Measurements from ENCODE around the gene TRIM49D1.
"Not testable (repeated sequence)": the region's sequence is repeated elsewhere in the genome, so short reads cannot be mapped to it uniquely, and the experiment has no call there.

The TRIM49D1 gene

DNA sequence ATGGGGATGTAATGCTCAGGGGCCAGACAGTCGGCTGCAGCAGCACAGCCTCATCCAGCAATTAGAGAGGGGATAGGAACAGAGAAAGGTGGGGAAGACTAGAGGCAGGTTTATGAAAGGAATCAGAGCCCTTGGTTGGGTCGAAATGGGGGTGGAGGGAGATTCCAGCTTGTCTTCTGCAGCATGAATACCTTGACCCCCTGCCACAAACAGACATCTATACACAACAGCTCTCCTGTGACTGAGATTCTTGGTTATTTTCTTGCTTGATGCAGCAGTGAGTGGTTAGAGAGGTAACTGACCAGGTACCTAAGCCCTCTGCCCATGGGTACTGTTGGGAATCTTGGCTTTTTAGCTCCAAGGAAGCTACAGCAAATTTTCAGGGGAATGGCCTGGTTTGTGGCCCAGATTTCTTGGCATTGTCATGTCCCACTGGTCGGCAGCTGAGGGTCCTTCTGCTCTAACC lies at the start of gene TRIM49D1:
TRIM49D1 (minus strand) TSS at position 51 of the 466 bp plus-strand sequence. CDS start 4,535 bp downstream, outside the sequence.
- DNase-seq, result no peak

DNA sequence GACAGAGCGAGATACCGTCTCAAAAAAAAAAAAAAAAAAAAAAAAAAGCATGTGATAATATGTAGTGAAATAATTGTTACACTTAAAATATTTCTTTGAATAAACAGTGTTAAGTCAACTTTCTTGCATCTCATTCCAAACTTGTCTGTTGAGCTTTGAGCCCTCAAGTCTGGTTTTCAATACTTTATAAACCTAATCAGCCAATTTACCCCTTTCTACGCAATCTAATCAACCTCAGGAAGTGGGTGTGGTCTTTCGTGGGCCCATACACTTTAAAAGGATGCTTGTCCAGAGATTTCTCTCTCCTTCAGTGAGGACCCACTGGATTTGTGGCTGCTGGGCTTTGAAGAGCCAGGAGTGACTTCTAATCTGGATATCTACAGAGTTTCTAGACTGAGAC lies 43.7 kb upstream of the TRIM49D1 start, which contains the start of gene TRIM64:
TRIM64 (plus strand) TSS at position 301 of the 400 bp plus-strand sequence. CDS start 2,467 bp downstream, outside the sequence.
- DNase-seq, result not testable (repeated sequence)

DNA sequence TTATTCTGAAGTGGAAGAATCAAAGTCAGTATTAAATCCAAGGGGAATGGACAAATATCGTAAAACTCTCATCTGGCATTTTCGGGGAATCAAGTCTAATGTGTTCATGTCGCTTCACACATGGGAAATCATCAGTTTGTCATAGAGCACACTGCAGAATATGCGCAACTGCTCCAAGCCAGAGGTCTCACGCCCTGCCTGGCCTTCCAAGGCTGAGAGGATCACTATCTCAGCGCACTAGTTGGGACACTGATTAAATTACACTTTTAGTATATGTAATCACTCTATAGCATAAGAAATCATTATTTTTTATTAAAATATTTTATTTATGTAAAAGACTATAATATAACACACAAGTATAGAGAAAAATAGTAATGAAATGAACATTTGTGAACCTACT lies 38.8 kb upstream of the TRIM49D1 start:
- not testable (repeated sequence) for DNase-seq

GRCh38 chr11:89923764-89924163 lies 1.7 kb upstream of the TRIM49D1 start, which contains the start of gene TRIM49D2:
Gene TRIM49D2 (plus strand): TSS chr11:89924064. CDS start chr11:89926762, 2,698 bp downstream.
- DNase-seq, result not testable (repeated sequence)

- not testable (repeated sequence) for DNase-seq
Measured at GRCh38 chr11:89900809-89901208, 21.2 kb downstream of the TRIM49D1 start.

- DNase-seq, result not testable (repeated sequence)
Measured at GRCh38 chr11:89893245-89893644, 28.8 kb downstream of the TRIM49D1 start.

- not testable (repeated sequence) for DNase-seq
Measured at GRCh38 chr11:89877511-89877910, 44.5 kb downstream of the TRIM49D1 start.

DNA sequence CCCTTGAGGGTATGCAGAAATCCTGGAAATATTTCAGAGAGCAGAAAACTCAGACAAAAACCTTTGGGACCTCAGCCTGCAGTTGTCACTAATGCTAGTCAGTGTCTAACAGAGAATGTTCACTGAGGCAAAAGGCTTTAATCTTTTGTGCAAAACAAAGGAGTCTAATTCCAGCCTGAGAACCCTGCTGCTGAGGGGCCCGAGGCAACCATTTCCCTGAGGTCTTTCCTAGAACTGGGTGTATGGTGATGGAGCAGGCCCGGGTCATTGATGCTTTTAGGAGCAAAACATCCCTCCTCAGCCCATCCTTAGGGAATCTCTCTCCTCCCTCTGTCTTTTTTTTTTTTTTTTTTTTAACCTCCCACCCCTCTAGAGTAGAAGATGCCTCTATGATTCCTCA lies 49.5 kb downstream of the TRIM49D1 start:
- not testable (repeated sequence) for DNase-seq

DNA sequence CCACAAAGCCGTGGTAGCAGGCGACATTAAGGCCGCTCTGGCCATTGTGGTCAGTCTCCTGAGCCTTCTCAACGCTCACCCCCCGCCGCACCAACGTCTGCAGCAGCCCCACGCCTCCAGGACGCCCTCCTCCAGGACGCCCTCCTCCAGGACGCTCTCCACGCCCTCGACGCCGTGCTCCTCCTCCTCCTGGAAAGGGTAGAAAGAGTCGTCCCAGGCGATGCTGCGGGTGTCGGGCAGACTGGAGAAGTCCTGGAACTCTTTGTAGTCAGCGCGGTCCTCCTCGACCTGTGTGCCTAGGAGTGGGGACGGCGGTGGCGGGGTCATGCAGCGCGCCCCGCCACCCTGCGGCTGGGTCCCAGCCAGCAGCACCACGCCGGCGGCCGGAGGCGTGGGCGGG lies 56.8 kb downstream of the TRIM49D1 start:
- not testable (repeated sequence) for DNase-seq

DNA sequence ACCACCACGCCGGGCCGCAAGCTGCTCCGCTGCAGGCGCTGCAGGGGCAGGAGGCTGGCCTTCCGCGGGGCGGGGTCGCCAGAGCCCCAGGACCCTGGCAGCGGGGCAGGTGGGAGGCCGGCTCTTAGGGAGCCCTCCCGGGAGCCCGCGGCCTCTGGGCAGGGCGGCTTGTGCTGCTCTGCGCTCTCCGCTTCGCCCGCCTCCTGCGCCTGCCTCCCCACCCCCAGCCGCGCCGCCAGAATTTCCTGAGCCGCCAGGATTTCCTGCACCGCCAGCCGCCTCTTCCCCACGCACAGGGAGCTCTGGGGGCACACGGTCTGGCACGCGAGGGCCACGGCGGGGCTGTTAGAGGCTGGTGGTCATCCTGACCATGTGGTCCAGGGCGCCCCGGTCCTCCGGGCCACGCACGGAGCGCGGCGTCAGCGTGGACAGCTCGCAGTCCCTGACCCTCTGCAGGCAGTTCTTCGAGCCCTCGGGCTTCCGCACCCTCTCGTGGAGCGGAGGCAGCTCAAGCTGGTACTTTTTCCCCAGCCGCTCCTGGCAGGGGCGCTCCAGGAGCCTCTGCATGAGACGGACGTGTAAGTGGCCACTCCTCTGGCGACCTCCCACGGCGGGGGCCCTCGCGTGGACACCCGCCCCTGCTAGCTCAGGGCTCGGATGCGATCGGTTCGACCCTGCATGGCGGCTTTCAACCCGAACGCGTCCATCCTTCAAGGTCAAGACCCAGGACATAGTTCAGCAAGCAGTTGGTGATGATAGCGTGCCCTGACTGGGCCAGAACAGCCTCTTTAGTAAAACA lies 57.9 kb downstream of the TRIM49D1 start:
- DNase-seq, result not testable (repeated sequence)
